ENCODE measurements around the gene CD70.

DNA sequence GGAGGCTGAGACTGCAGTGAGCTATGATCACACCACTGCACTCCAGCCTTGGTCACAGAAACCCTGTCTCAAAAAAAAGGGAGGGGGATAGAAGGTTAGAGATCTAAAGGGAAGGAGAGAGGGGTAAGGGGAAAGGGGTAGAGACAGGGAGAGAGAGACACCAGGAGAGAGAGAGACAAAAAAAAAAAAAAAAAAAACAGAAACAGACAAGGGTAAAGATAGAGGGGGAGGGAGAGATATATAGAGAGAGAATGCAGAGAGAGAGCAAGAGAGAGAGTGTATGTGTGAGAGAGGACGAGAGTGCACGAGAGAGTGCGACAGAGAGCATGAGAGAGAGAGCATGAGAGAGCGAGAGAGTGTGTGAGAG is 4.2 kb downstream of the CD70 start:
- TF ChIP-seq POLR2A (IDR thresholded peaks at IDR 0.05) (no peak), EP300 (IDR thresholded peaks at IDR 0.05) (no peak)
- TF ChIP-seq, protein P1, sequence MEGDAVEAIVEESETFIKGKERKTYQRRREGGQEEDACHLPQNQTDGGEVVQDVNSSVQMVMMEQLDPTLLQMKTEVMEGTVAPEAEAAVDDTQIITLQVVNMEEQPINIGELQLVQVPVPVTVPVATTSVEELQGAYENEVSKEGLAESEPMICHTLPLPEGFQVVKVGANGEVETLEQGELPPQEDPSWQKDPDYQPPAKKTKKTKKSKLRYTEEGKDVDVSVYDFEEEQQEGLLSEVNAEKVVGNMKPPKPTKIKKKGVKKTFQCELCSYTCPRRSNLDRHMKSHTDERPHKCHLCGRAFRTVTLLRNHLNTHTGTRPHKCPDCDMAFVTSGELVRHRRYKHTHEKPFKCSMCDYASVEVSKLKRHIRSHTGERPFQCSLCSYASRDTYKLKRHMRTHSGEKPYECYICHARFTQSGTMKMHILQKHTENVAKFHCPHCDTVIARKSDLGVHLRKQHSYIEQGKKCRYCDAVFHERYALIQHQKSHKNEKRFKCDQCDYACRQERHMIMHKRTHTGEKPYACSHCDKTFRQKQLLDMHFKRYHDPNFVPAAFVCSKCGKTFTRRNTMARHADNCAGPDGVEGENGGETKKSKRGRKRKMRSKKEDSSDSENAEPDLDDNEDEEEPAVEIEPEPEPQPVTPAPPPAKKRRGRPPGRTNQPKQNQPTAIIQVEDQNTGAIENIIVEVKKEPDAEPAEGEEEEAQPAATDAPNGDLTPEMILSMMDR (IDR thresholded peaks at IDR 0.05), result no peak
